Activated CD8-positive, alpha-beta T cell treated with anti-CD3 and anti-CD28 coated beads for 36 hours (primary cell): ENCODE measurements around the gene LRRC25. TPM values are rescaled to one million over a fixed set of nuclear protein-coding genes. Genes with fewer than 3 reads are reported as not detected.

Experiments
- ATAC-seq: fragments of 200-7000 bp; cut with Tn5 transposase; one replicate; pipeline ENCODE4 v1.10.0; 2021; ENCODE audit warnings: mild to moderate bottlenecking, moderate library complexity
- CTCF ChIA-PET: fragments of 350-600 bp; sonication (Branson Sonifier 250); formaldehyde crosslinking; loops from one replicate; lab custom pipeline; 2021; ENCODE audit warnings: antibody characterized with exemption; lab: Charles Lee
- POLR2A ChIA-PET: fragments of 350-600 bp; sonication (Branson Sonifier 250); formaldehyde crosslinking; loops from one replicate; lab custom pipeline; 2021; ENCODE audit warnings: antibody characterized with exemption; lab: Charles Lee
- DNase-seq: peaks from one replicate; pipeline ENCODE4 v3.0.0-alpha.2; 2020
- H3K27ac Mint-ChIP-seq: one replicate; pipeline ENCODE4 v1.8.0; 2021; ENCODE audit warnings: mild to moderate bottlenecking, mixed read lengths
- H3K27me3 Mint-ChIP-seq: one replicate; pipeline ENCODE4 v1.8.0; 2021; ENCODE audit warnings: mixed read lengths
- H3K36me3 Mint-ChIP-seq: one replicate; pipeline ENCODE4 v1.8.0; 2021; ENCODE audit warnings: low read depth, mixed read lengths
- H3K4me1 Mint-ChIP-seq: one replicate; pipeline ENCODE4 v1.8.0; 2021; ENCODE audit warnings: low read depth, mixed read lengths
- H3K4me3 Mint-ChIP-seq: one replicate; pipeline ENCODE4 v1.8.0; 2021; ENCODE audit warnings: mild to moderate bottlenecking, moderate library complexity, mixed read lengths
- H3K9me3 Mint-ChIP-seq: one replicate; pipeline ENCODE4 v1.8.0; 2021; ENCODE audit warnings: mixed read lengths
- intact Hi-C: fragments of 100-400 bp; cut with micrococcal nuclease; formaldehyde crosslinking; loops from one replicate; pipeline ENCODE4 v1.10.0; 2022
- total RNA-seq, 2 experiments: library from RNA; stranded (reverse); gene quantifications; one replicate each; pipeline ENCODE4 v1.2.3, GENCODE V29; 2021
- TF ChIP-seq, protein P1 (sequence below): fragments of 200-600 bp; IDR thresholded peaks from one replicate; pipeline ENCODE4 v1.8.0; 2022; ENCODE audit warnings: antibody characterized with exemption, mild to moderate bottlenecking

Gene LRRC25
- total RNA-seq, 2 experiments from 2014 or later, result not detected

DNA sequence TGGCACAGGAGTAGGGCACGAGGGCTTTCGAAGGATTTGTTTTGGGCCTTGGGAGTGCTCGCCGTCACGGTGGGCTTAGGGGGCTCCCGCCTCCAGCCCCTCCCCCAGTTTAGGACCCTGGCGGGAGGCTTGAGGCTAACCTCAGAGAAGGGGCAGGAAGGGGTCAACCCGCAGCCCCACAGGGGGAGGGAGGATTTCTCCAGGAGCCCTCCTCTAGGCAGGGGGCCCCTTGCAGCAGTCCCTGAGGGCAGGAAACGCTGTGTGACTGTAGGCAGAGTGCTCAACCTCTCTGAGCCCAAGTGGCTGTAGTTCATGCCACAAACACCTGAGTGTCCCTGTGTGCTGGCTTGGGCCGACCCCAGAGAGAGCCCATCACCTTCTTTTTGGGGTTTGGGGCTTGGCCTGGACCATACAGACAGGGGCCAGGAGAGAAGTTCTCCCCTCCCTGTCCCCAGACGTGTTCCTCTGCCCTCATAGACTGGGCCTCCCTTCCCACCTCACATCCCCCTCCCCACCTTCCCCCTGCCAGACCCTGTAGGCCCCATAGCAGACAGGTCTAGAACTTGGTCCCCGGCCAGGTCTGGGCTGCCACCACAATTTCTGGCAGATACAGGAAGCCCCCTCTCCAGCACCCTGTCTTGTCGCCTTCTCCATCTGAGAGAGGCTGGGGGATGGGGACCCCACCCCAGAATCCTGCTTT, 32.4 kb upstream of the LRRC25 start:
- POLR2A ChIA-PET, result interaction anchor here (0.7 to 1.7 kb wide), 2 partner anchors 10 to 11 kb away, joined by 4 to 14 read pairs; partner anchors contain the start of gene SSBP4

DNA sequence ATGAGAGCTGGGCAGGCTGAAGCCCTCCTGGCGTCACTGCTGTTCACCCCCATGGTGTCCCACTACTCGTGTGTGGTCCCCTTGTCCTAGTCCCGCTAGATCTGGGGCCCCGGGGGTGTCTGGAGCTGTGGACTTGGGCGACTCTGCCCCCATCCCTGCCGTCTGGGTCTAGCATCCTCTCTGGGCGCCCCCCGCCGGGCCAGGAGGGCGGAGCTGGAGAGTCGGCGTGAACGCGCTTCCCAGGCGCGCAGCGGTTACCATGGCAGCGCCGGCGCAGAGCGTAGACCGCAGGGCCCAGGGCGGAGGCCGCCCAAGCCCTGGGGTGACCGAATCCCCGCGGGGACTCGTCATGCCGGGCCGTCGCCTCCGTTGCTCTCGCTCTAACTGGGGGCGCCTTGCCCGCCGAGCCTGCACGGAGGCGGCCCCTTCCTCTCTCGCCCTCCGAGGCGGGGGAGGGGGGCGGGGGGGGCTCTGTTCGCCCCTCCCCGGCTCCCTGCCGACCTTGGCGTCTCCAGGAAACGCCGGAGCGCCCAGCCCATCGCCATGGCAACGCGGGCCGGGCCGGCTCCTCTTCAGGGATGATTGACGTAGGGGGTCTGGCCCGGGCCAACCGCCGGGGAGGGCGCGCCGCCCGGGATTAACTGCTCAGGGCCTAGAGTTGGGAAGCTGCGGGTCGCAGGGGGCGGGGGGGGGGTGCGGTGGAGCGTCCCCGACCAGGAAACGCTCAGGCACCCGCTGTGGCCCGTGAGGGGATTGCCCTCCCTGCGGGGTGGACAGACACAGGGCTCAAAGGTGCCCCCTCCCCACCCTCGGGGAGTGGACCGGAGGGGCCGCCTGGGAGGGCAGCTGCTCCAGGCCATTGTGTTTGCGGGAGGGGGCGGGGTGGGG, 31.6 kb upstream of the LRRC25 start:
- Mint-ChIP-seq H3K4me3 (no peak overlapping the region), H3K27me3 (no peaks in the 10 kb centered on the region), H3K27ac (no peak overlapping the region), H3K9me3 (no peaks in the 10 kb centered on the region), H3K36me3 (peaks cover under 1% of the 10 kb centered on the region), H3K4me1 (peaks cover 30% of the 10 kb centered on the region)
- POLR2A ChIA-PET, result interaction anchor here (1.0 to 1.7 kb wide), 4 partner anchors 9 to 164 kb away, joined by 3 to 14 read pairs (median 4); partner anchors contain the start of gene SSBP4
- peak; percentile 92 for DNase-seq
- intact Hi-C loops, result no loop called here
- CTCF ChIA-PET, result interaction anchor here (0.6 to 1.2 kb wide), 4 partner anchors 10 to 149 kb away, joined by 3 to 4 read pairs (median 3); partner anchors contain the start of gene SSBP4
- peak; percentile 84 for ATAC-seq
- TF ChIP-seq, protein P1, sequence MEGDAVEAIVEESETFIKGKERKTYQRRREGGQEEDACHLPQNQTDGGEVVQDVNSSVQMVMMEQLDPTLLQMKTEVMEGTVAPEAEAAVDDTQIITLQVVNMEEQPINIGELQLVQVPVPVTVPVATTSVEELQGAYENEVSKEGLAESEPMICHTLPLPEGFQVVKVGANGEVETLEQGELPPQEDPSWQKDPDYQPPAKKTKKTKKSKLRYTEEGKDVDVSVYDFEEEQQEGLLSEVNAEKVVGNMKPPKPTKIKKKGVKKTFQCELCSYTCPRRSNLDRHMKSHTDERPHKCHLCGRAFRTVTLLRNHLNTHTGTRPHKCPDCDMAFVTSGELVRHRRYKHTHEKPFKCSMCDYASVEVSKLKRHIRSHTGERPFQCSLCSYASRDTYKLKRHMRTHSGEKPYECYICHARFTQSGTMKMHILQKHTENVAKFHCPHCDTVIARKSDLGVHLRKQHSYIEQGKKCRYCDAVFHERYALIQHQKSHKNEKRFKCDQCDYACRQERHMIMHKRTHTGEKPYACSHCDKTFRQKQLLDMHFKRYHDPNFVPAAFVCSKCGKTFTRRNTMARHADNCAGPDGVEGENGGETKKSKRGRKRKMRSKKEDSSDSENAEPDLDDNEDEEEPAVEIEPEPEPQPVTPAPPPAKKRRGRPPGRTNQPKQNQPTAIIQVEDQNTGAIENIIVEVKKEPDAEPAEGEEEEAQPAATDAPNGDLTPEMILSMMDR, result peak; percentile 3

More for the DNA sequence above, 32.4 kb upstream of the LRRC25 start:
- peak overlapping the region; percentile 48 for H3K4me3 Mint-ChIP-seq
- H3K27ac Mint-ChIP-seq, result peak overlapping the region; percentile 70
- intact Hi-C loops, result no loop called here
- TF ChIP-seq, protein P1, result no peak
- H3K9me3 Mint-ChIP-seq, result no peaks in the 10 kb centered on the region
- CTCF ChIA-PET, result no interaction called here
- H3K4me1 Mint-ChIP-seq, result peaks cover 24% of the 10 kb centered on the region
- H3K36me3 Mint-ChIP-seq, result peaks cover 8% of the 10 kb centered on the region
- DNase-seq (peak; percentile 58), ATAC-seq (peak; percentile 22)
- H3K27me3 Mint-ChIP-seq, result no peaks in the 10 kb centered on the region

DNA sequence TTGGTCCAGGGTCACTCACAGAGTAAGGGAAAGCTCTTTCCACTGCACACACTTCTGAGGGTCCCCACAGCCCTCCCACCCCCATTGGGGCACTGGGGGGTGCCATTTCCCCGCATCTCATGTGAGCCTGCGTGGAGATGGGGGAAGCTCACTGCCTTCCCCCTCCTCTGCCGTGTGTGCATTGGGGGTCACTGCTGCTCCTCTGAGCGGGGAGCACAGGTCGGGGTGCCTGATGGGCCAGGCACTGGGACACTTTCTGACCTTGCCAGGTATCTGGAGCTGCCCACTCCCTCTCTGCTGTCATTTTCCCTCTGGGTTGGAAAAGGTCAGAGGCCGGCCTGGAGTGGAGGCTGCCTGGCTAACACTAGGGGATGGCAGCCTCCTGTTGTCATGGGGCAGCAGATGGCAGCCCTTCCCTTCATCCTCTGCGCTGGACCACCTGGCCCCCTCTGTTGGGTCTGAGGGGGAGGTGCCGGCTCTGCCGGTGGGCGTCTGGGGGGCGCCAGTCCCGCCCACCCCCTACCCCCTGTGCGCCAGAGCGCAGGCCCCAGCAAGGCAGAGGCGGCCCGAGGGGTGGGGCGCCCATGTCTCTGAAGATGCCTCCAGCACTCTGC, 30.9 kb upstream of the LRRC25 start:
- Mint-ChIP-seq H3K27me3 (no peaks in the 10 kb centered on the region), H3K36me3 (peaks cover under 1% of the 10 kb centered on the region), H3K9me3 (no peaks in the 10 kb centered on the region), H3K27ac (no peak overlapping the region), H3K4me1 (peaks cover 36% of the 10 kb centered on the region), H3K4me3 (no peak overlapping the region)
- no peak for DNase-seq
- intact Hi-C loops, result no loop called here
- CTCF ChIA-PET, result interaction anchor here (0.9 to 1.2 kb wide), 4 partner anchors 9 to 149 kb away, joined by 3 to 4 read pairs (median 3); partner anchors contain the start of gene SSBP4
- TF ChIP-seq, protein P1, result peak; percentile 8
- ATAC-seq, result no peak
- POLR2A ChIA-PET, result interaction anchor here (1.0 to 1.7 kb wide), 5 partner anchors 9 to 165 kb away, joined by 3 to 14 read pairs (median 3); partner anchors contain the start of gene SSBP4

DNA sequence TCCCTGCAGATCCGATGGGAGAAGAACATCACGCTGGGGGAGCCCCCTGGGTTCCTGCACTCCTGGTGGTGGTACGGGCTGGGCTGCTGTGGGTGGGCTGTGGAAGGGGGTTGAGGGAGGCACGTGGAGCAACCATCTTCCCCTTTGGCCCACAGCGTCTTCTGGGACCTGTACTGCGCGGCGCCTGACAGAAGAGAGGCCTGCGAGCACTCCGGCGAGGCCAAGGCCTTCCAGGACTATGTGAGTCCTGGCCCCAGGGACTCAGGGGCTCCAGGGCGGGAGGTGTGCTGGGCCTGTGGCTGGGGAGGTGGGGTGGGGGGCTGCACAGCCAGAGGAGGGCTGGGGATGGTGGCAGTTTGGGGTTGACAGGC, 30.3 kb upstream of the LRRC25 start:
- Mint-ChIP-seq H3K9me3 (no peaks in the 10 kb centered on the region), H3K27ac (no peak overlapping the region), H3K27me3 (no peaks in the 10 kb centered on the region), H3K4me1 (peaks cover 40% of the 10 kb centered on the region), H3K36me3 (peaks cover 6% of the 10 kb centered on the region), H3K4me3 (no peak overlapping the region)
- POLR2A ChIA-PET, result interaction anchor here (1.0 to 1.6 kb wide), 3 partner anchors 9 to 165 kb away, joined by 3 to 6 read pairs (median 4); partner anchors contain the start of gene SSBP4
- TF ChIP-seq, protein P1, result no peak
- CTCF ChIA-PET, result interaction anchor here (1.0 kb wide), 1 partner anchor 148 kb away, joined by 3 read pairs; no protein-coding TSS in a partner anchor
- DNase-seq (no peak), ATAC-seq (no peak)
- intact Hi-C loops, result no loop called here
